M059J (cell line): ENCODE results near the gene C5orf58. TPM values are rescaled to one million over a fixed set of nuclear protein-coding genes. Genes with fewer than 3 reads are reported as not detected.

Experiments used
- DNase-seq: peaks from one replicate; pipeline ENCODE4 v3.0.0-alpha.2; 2012; ENCODE audit warnings: low read depth
- total RNA-seq: library from RNA; depleted of rRNA; stranded (reverse); fragments of >200 nt; shearing (Covaris generic); gene quantifications from 2 replicates; pipeline ENCODE4 v1.2.3, GENCODE V29; 2014; rRNA removed

C5orf58 gene
- total RNA-seq, 1 experiment from 2014 or later: not detected

- DNase-seq: no peak
Observed at GRCh38 chr5:170280011-170280493, 47.3 kb downstream of the C5orf58 start.

GRCh38 chr5:170283296-170283695 lies 50.5 kb downstream of the C5orf58 start:
- no peak for DNase-seq

- DNase-seq: no peak
Observed at GRCh38 chr5:170284231-170284630, 51.4 kb downstream of the C5orf58 start.

GRCh38 chr5:170285181-170285580 lies 52.4 kb downstream of the C5orf58 start:
- no peak for DNase-seq

- peak; percentile 20 for DNase-seq
Observed at GRCh38 chr5:170286386-170286925, 53.7 kb downstream of the C5orf58 start.

- DNase-seq: no peak
Observed at GRCh38 chr5:170287532-170287931, 54.7 kb downstream of the C5orf58 start.

- no peak for DNase-seq
Observed at GRCh38 chr5:170288151-170288550, 55.4 kb downstream of the C5orf58 start.

- DNase-seq: no peak
Observed at GRCh38 chr5:170288551-170288950, 55.8 kb downstream of the C5orf58 start.

GRCh38 chr5:170289121-170289520 lies 56.3 kb downstream of the C5orf58 start:
- DNase-seq: no peak

GRCh38 chr5:170289764-170290163 lies 57.0 kb downstream of the C5orf58 start:
- no peak for DNase-seq

- DNase-seq: no peak
Observed at GRCh38 chr5:170290498-170290897, 57.7 kb downstream of the C5orf58 start.

GRCh38 chr5:170292179-170293104 lies 59.7 kb downstream of the C5orf58 start:
- no peak for DNase-seq

GRCh38 chr5:170293273-170293672 lies 60.5 kb downstream of the C5orf58 start:
- DNase-seq: no peak

- no peak for DNase-seq
Observed at GRCh38 chr5:170294057-170294456, 61.3 kb downstream of the C5orf58 start.

- DNase-seq: no peak
Observed at GRCh38 chr5:170294556-170294955, 61.8 kb downstream of the C5orf58 start.

Other genes with a start within 250 kb of the C5orf58 start
- not detected in 2 replicates for gene FOXI1, start 127.1 kb upstream of the C5orf58 start, total RNA-seq
- gene LCP2, start 64.8 kb downstream of the C5orf58 start, total RNA-seq: 0.69 TPM in 1 of 2 replicates, not detected in the other
- gene KCNMB1, start 156.4 kb downstream of the C5orf58 start, total RNA-seq: 0.12 and 0.15 TPM in 2 replicates